Spleen (tissue), 11 donors: ENCODE results near the gene CYP2J2. TPM values are rescaled to one million over a fixed set of nuclear protein-coding genes. Genes with fewer than 3 reads are reported as not detected.
"Not testable (repeated sequence)": the region's sequence is repeated elsewhere in the genome, so short reads cannot be mapped to it uniquely, and the experiment has no call there.

Source experiments
- DNase-seq: peaks from one replicate; pipeline ENCODE4 v3.0.0-alpha.2; 2020
- H3K27ac ChIP-seq, 8 donors: fragments of 200-600 bp; sonication (generic) in 7 of 8; 1 replicate in 4 of 8; 2 replicates in 4 of 8; pipeline versions ENCODE4 v1.5.0 to v1.8.0; 2016 to 2021; ENCODE audit warnings: inconsistent platforms in 4 of 8, mild to moderate bottlenecking in 4 of 8, moderate library complexity in 1 of 8
- H3K27me3 ChIP-seq, 7 donors: fragments of 200-600 bp; sonication (generic) in 6 of 7; replicated peaks in 1 of 7; 1 replicate in 4 of 7; 2 replicates in 3 of 7; pipeline versions ENCODE4 v1.5.0 to v1.8.0; 2016 to 2021; ENCODE audit warnings: inconsistent platforms in 3 of 7, mild to moderate bottlenecking in 1 of 7
- H3K36me3 ChIP-seq, 6 donors: fragments of 200-600 bp; sonication (generic) in 5 of 6; 1 replicate in 4 of 6; 2 replicates in 2 of 6; pipeline versions ENCODE4 v1.5.0 to v1.8.0; 2016 to 2021; ENCODE audit warnings: inconsistent platforms in 2 of 6
- H3K4me1 ChIP-seq, 6 donors: fragments of 200-600 bp; sonication (generic) in 5 of 6; 1 replicate in 3 of 6; 2 replicates in 3 of 6; pipeline versions ENCODE4 v1.5.0 to v1.8.0; 2016 to 2021; ENCODE audit warnings: inconsistent platforms in 3 of 6
- H3K4me3 ChIP-seq, 8 donors: fragments of 200-600 bp; sonication (generic) in 7 of 8; 1 replicate in 4 of 8; 2 replicates in 4 of 8; pipeline versions ENCODE4 v1.5.0 to v1.8.0; 2016 to 2021; ENCODE audit warnings: inconsistent platforms in 4 of 8, mild to moderate bottlenecking in 4 of 8, moderate library complexity in 2 of 8
- H3K9me3 ChIP-seq, 8 donors: fragments of 200-600 bp; sonication (generic) in 7 of 8; 1 replicate in 4 of 8; 2 replicates in 4 of 8; pipeline versions ENCODE4 v1.5.0 to v1.8.0; 2016 to 2021; ENCODE audit warnings: inconsistent platforms in 4 of 8
- CTCF ChIP-seq, 11 experiments: fragments of 200-600 bp in 7 of 11; fragments of 450-650 bp in 4 of 11; sonication (generic) in 4 of 11; IDR thresholded peaks in 8 of 11; conservative IDR thresholded peaks in 3 of 11; 1 replicate in 7 of 11; 2 replicates in 4 of 11; pipeline versions ENCODE4 v1.4.0 to v1.8.0; 2016 to 2021; ENCODE audit warnings: antibody characterized with exemption in 11 of 11, inconsistent platforms in 4 of 11, mild to moderate bottlenecking in 1 of 11
- POLR2A ChIP-seq, 3 donors: fragments of 450-650 bp; IDR thresholded peaks; one replicate each; pipeline ENCODE4 v1.5.1; 2017; ENCODE audit warnings: antibody characterized with exemption in 3 of 3, mild to moderate bottlenecking in 1 of 3
- POLR2AphosphoS5 ChIP-seq, 3 donors: sonication (generic); formaldehyde crosslinking; IDR thresholded peaks; one replicate each; pipeline ENCODE4 v1.5.1; 2017; ENCODE audit warnings: antibody characterized with exemption in 3 of 3
- WGBS, 5 donors: extraction: QIAGEN DNeasy Blood & Tissue Kit in 3 of 5; methylation state at CpG; one replicate each; pipeline versions ENCODE4 v1.1.5 to v1.1.7; 2013 to 2018; 5-methylcytosine and 5-hydroxymethylcytosine counted together
- intact Hi-C: fragments of 100-400 bp; cut with DNase I; formaldehyde crosslinking; loops from one replicate; pipeline ENCODE4 v1.15.0; 2023; ENCODE audit warnings: low total_unique reads
- polyA plus RNA-seq, 3 donors: library from polyadenylated mRNA; stranded (reverse); fragments of 200-250 nt; gene quantifications; one replicate each; pipeline ENCODE4 v1.2.1, GENCODE V29; 2013
- total RNA-seq, 7 donors: library from RNA; depleted of rRNA in 3 of 7; stranded (reverse); fragments of >200 nt in 3 of 7; fragmentation: NEBNext Ultra II Directional in 4 of 7; extraction: Animal tissue kit (Norgen Biotek cat#: 25700) in 4 of 7; gene quantifications; one replicate each; pipeline versions ENCODE4 v1.1.0 to v1.2.1, GENCODE V29; 2016 to 2021
- donor health status: healthy with polysubstance abuse.
- donor health status: DM: no; HTN: no; CAD: no; lungs with moderate emphysema.
- donor health status: DM: no; HTN: no; CAD: no.
- donor health status: Bipolar disorder and iron deficiency.
- donor health status: healthy.
- donor health status: DM: no; HTN: no; CAD: no.
- donor health status: DM: yes; HTN: yes; CAD: no.

Gene CYP2J2
- total and polyA plus RNA-seq, 10 donors, result 0.10 to 0.85 (median 0.32) TPM; not detected in 1

GRCh38 chr1:59919746-59920145 lies 6.8 kb downstream of the CYP2J2 start:
- H3K27ac ChIP-seq, result no peak overlapping the region
- H3K4me3 ChIP-seq, result no peak overlapping the region
- no peak for TF ChIP-seq POLR2AphosphoS5 (IDR thresholded peaks at IDR 0.05)
- no peak for TF ChIP-seq CTCF (IDR thresholded peaks at IDR 0.05 in 8 of 11, conservative IDR thresholded peaks at IDR 0.05 in 3 of 11)
- TF ChIP-seq POLR2A (IDR thresholded peaks at IDR 0.05), result no peak
- H3K9me3 ChIP-seq, result peaks cover 0 to 15% (median 12%) of the 10 kb centered on the region in 8 donors
- H3K4me1 ChIP-seq, result no peaks in the 10 kb centered on the region
- 72 to 92% (median 87%) methylated on average over 2 of the region's 2 CpGs for WGBS, 5 donors
- no peaks in the 10 kb centered on the region for H3K27me3 ChIP-seq
- H3K36me3 ChIP-seq, result no peaks in the 10 kb centered on the region
- intact Hi-C loops, result no loop called here
- no peak for DNase-seq

GRCh38 chr1:59917785-59918180 lies 8.8 kb downstream of the CYP2J2 start:
- no peak overlapping the region for H3K27ac ChIP-seq
- no peak for DNase-seq
- H3K36me3 ChIP-seq, result no peaks in the 10 kb centered on the region
- intact Hi-C loops, result no loop called here
- no peaks in the 10 kb centered on the region for H3K4me1 ChIP-seq
- H3K9me3 ChIP-seq, result peaks cover 0 to under 1% (median 0%) of the 10 kb centered on the region in 8 donors
- no peak overlapping the region for H3K4me3 ChIP-seq
- H3K27me3 ChIP-seq, result no peaks in the 10 kb centered on the region
- WGBS, 5 donors, result 81 to 100% (median 83%) methylated on average over 2 of the region's 2 CpGs
- TF ChIP-seq POLR2A (IDR thresholded peaks at IDR 0.05) (no peak), POLR2AphosphoS5 (IDR thresholded peaks at IDR 0.05) (no peak), CTCF (IDR thresholded peaks at IDR 0.05 in 8 of 11, conservative IDR thresholded peaks at IDR 0.05 in 3 of 11) (no peak)

GRCh38 chr1:59917026-59917784 lies 9.4 kb downstream of the CYP2J2 start:
- intact Hi-C loops, result no loop called here
- H3K27me3 ChIP-seq, result no peaks in the 10 kb centered on the region
- DNase-seq, result no peak
- no peak overlapping the region for H3K4me3 ChIP-seq
- H3K27ac ChIP-seq, result no peak overlapping the region
- 85 to 91% (median 88%) methylated on average over 10 of the region's 10 CpGs for WGBS, 5 donors
- TF ChIP-seq CTCF (IDR thresholded peaks at IDR 0.05 in 8 of 11, conservative IDR thresholded peaks at IDR 0.05 in 3 of 11) (no peak), POLR2A (IDR thresholded peaks at IDR 0.05) (no peak), POLR2AphosphoS5 (IDR thresholded peaks at IDR 0.05) (no peak)
- H3K36me3 ChIP-seq, result no peaks in the 10 kb centered on the region
- no peaks in the 10 kb centered on the region for H3K4me1 ChIP-seq
- H3K9me3 ChIP-seq, result no peaks in the 10 kb centered on the region

- 48 to 89% (median 64%) methylated on average over 1 of the region's 1 CpG for WGBS, 5 donors
- Histone ChIP-seq H3K4me1 (no peaks in the 10 kb centered on the region), H3K4me3 (no peak overlapping the region), H3K9me3 (no peaks in the 10 kb centered on the region), H3K36me3 (no peaks in the 10 kb centered on the region), H3K27me3 (no peaks in the 10 kb centered on the region), H3K27ac (no peak overlapping the region)
- DNase-seq, result no peak
- TF ChIP-seq CTCF (IDR thresholded peaks at IDR 0.05 in 8 of 11, conservative IDR thresholded peaks at IDR 0.05 in 3 of 11) (no peak), POLR2AphosphoS5 (IDR thresholded peaks at IDR 0.05) (no peak), POLR2A (IDR thresholded peaks at IDR 0.05) (no peak)
- intact Hi-C loops, result no loop called here
Measured at GRCh38 chr1:59915516-59915915, 11.1 kb downstream of the CYP2J2 start.

DNA sequence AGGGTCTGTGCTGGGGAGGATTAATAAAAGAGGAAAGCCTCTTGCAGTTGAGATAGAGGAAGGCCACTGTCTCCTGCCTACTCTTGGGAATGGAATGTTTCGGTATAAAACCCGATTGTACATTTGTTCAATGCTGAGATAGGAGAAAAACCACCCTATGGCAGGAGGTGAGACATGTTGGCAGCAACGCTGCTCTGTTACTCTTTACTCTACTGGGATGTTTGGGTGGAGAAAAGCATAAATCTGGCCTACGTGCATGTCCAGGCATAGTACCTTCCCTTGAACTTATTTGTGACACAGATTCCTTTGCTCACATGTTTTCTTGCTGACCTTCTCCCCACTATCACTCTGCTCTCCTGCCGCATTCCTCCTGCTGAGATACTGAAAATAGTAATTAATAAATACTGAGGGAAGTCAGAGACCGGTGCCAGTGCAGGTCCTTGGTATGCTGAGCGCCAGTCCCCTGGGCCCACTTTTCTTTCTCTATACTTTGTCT lies 11.7 kb downstream of the CYP2J2 start:
- H3K4me1 ChIP-seq, H3K36me3 ChIP-seq, H3K9me3 ChIP-seq, H3K27ac ChIP-seq, H3K27me3 ChIP-seq, DNase-seq, intact Hi-C loops, H3K4me3 ChIP-seq: not testable (repeated sequence)
- 91 to 95% (median 94%) methylated on average over 7 of the region's 7 CpGs for WGBS, 5 donors
